Thyroid gland (tissue), 4 donors: ENCODE data around the gene SLC50A1. TPM values are rescaled to one million over a fixed set of nuclear protein-coding genes. Genes with fewer than 3 reads are reported as not detected.

ENCODE experiments used
- DNase-seq, 2 donors: peaks; one replicate each; pipeline ENCODE4 v3.0.0-alpha.2; 2019
- H3K27ac ChIP-seq, 3 donors: fragments of 200-600 bp; sonication (generic); 1 replicate in 2 of 3; 2 replicates in 1 of 3; pipeline ENCODE4 v1.5.1; 2016 to 2019; ENCODE audit warnings: mild to moderate bottlenecking in 1 of 3, moderate library complexity in 1 of 3
- H3K27me3 ChIP-seq: fragments of 200-600 bp; sonication (generic); one replicate; pipeline ENCODE4 v1.5.1; 2019
- H3K36me3 ChIP-seq, 2 donors: fragments of 200-600 bp; sonication (generic); one replicate each; pipeline ENCODE4 v1.5.1; 2016 to 2019
- H3K4me1 ChIP-seq, 2 donors: fragments of 200-600 bp; sonication (generic); one replicate each; pipeline ENCODE4 v1.5.1; 2017 to 2019
- H3K4me3 ChIP-seq, 3 donors: fragments of 200-600 bp; sonication (generic); replicated peaks in 1 of 3; 1 replicate in 2 of 3; 2 replicates in 1 of 3; pipeline ENCODE4 v1.5.1; 2016; ENCODE audit warnings: mild to moderate bottlenecking in 1 of 3
- H3K9me3 ChIP-seq: fragments of 200-600 bp; sonication (generic); one replicate; pipeline ENCODE4 v1.5.1; 2017
- POLR2A ChIP-seq, 2 donors: fragments of 450-650 bp; IDR thresholded peaks; one replicate each; pipeline ENCODE4 v1.6.1; 2017; ENCODE audit warnings: antibody characterized with exemption in 2 of 2, mild to moderate bottlenecking in 2 of 2, moderate library complexity in 1 of 2
- WGBS, 2 donors: methylation state at CpG; one replicate each; pipeline ENCODE4 v1.1.5; 2017; 5-methylcytosine and 5-hydroxymethylcytosine counted together
- intact Hi-C: fragments of 100-400 bp; cut with DNase I; formaldehyde crosslinking; loops from one replicate; pipeline ENCODE4 v1.15.1; 2023
- total RNA-seq, 4 donors: library from RNA; depleted of rRNA; stranded (reverse); fragments of >200 nt; gene quantifications; one replicate each; pipeline ENCODE4 v1.2.3, GENCODE V29; 2016
- TF ChIP-seq, protein P1 (sequence below), 6 experiments: fragments of 200-600 bp in 3 of 6; fragments of 450-650 bp in 3 of 6; sonication (generic) in 3 of 6; IDR thresholded peaks; one replicate each; pipeline ENCODE4 v1.5.1; 2016 to 2019; ENCODE audit warnings: antibody characterized with exemption in 6 of 6, mild to moderate bottlenecking in 2 of 6, inconsistent platforms in 1 of 6, moderate library complexity in 1 of 6

SLC50A1 gene
- total RNA-seq, 4 donors from 2014 or later, result 30.9 to 42.2 (median 32.7) TPM

DNA sequence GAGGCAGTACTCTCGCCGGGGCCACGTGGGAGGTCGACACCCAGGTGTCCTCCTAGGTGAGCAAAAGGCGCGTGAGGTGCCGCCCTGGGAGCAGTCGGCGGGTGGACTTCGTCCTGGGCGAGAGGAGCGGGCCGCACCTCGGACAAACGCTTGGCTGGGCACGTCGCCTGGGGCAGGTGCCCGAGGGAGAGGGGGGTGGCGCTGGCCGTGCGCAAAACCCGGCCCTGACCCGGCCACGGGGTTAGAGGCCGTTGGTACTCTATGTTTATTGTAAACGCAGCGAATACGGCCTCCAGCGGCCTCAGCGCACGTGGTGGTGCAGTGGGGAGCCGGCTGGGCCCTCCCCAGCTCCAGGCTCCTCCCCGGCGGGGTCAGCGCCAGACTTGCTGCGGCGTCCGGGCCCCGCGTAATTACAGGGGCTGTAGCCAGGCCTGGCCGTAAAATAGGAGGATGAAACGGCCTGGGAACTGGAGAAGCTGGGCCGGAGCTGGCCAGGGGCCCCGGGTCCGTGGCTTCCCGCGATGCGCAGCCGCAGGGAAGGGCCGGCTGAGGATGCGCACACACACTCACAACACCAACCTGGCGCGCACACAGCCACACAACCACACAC lies 9.6 kb upstream of the SLC50A1 start:
- Histone ChIP-seq H3K4me3 (peak overlapping the region in 1 of 3 donors; percentile 82), H3K4me1 (peaks cover 30 to 41% of the 10 kb centered on the region in 2 donors), H3K27ac (peak overlapping the region; percentile 62 to 98 (median 96)), H3K36me3 (no peaks in the 10 kb centered on the region), H3K27me3 (no peaks in the 10 kb centered on the region), H3K9me3 (no peaks in the 10 kb centered on the region)
- intact Hi-C loops, result loop anchor here (5.0 kb wide), 1 partner anchor 34 kb away; no protein-coding TSS in a partner anchor
- 33 to 34% methylated on average over 11 to 23 of the region's 53 CpGs for WGBS, 2 donors
- DNase-seq, result peak; percentile 73 to 77
- no peak for TF ChIP-seq POLR2A (IDR thresholded peaks at IDR 0.05)
- TF ChIP-seq, protein P1, sequence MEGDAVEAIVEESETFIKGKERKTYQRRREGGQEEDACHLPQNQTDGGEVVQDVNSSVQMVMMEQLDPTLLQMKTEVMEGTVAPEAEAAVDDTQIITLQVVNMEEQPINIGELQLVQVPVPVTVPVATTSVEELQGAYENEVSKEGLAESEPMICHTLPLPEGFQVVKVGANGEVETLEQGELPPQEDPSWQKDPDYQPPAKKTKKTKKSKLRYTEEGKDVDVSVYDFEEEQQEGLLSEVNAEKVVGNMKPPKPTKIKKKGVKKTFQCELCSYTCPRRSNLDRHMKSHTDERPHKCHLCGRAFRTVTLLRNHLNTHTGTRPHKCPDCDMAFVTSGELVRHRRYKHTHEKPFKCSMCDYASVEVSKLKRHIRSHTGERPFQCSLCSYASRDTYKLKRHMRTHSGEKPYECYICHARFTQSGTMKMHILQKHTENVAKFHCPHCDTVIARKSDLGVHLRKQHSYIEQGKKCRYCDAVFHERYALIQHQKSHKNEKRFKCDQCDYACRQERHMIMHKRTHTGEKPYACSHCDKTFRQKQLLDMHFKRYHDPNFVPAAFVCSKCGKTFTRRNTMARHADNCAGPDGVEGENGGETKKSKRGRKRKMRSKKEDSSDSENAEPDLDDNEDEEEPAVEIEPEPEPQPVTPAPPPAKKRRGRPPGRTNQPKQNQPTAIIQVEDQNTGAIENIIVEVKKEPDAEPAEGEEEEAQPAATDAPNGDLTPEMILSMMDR (IDR thresholded peaks at IDR 0.05), result no peak

DNA sequence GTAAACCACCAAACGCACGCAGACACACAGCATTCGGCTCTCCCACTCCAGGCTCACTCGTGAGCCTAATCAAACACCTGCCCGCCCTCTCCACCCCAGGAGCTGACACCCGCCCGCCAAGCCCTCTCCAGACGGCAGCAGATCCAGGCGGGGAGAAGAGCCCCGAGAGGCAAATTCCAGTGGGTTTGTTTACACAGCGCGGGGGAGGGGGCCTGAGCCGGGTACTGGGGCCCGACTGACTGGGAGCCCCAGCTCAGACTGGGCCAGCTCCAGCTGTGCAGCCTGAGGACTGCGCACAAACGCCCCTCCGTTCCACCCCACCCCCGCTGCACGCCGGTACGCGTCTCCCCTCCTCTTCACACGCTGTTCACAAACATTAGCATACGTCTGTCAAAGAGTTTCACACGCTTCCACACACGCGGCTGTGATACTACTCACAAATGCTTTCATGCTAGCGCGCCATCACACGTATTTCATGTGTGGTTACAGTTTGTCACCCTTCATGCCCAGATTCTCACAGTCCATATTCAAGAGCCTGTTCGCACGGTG lies 9.0 kb upstream of the SLC50A1 start:
- intact Hi-C loops, result loop anchor here (5.0 kb wide), 1 partner anchor 34 kb away; no protein-coding TSS in a partner anchor
- DNase-seq, result peak; percentile 90 to 92
- H3K4me3 ChIP-seq, result peak overlapping the region in 1 of 3 donors; percentile 82
- no peaks in the 10 kb centered on the region for H3K27me3 ChIP-seq
- H3K9me3 ChIP-seq, result no peaks in the 10 kb centered on the region
- H3K4me1 ChIP-seq, result peaks cover 36 to 47% of the 10 kb centered on the region in 2 donors
- 0 to 2% methylated on average over 13 to 22 of the region's 32 CpGs for WGBS, 2 donors
- H3K27ac ChIP-seq, result peak overlapping the region; percentile 62 to 98 (median 96)
- TF ChIP-seq, protein P1 (IDR thresholded peaks at IDR 0.05), result peak in 1 of 6 experiments; percentile 13
- TF ChIP-seq POLR2A (IDR thresholded peaks at IDR 0.05), result no peak
- H3K36me3 ChIP-seq, result peaks cover 3 to 4% of the 10 kb centered on the region in 2 donors

DNA sequence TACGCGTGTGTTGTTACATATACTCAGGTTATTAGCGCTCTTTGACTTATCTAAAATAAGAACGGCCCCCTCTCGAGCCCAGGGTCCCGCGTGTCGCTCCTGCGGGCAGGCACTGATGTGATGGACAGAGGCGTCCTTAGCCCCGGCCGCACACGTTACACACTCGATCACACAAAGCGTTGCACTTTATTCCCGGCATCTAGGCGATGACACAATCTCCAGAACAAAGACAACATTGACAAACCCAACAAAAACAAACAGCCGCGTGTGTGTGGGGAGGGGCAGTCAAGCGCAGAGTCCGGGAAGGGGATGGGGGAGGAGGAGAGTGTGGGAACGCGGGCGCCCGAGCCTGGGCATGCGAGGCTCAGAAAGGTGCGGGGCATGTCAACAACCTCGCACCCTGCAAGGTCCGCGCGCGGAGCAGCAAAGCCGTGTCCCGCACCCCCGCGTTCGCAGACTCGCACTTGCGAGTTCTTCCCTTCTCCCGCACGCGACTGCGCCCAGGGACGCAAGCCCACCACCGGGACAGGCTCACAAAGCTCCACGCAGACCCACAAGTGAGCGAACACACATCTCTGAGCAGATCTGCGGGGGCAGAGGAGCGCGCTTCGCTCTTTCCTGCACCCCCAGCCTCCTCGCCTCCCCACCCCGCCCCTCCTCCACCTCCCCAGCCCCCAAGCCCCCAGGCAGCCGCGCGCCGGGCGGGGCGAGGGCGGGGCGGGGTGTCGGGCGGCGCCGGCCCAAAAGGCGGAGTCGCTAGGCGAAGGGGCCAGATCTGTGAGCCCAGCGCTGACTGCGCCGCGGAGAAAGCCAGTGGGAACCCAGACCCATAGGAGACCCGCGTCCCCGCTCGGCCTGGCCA lies 8.3 kb upstream of the SLC50A1 start, which contains the start of gene EFNA1:
EFNA1 (plus strand) TSS at position 772 of the 862 bp plus-strand sequence. CDS start 102 bp downstream, outside the sequence.
- WGBS, 2 donors, result 0% methylated on average over 38 to 47 of the region's 76 CpGs
- TF ChIP-seq, protein P1 (IDR thresholded peaks at IDR 0.05), result no peak
- TF ChIP-seq POLR2A (IDR thresholded peaks at IDR 0.05), result peak; percentile 80 to 96
- intact Hi-C loops, result loop anchor here (5.0 kb wide), 1 partner anchor 35 kb away; no protein-coding TSS in a partner anchor
- H3K27ac ChIP-seq, result peak within 1 kb of the TSS; percentile 96 to 98 (median 98)
- H3K27me3 ChIP-seq, result no peaks in the 10 kb centered on the region
- H3K4me1 ChIP-seq, result peaks cover 43 to 54% of the 10 kb centered on the region in 2 donors
- peaks cover 10 to 11% of the 10 kb centered on the region in 2 donors for H3K36me3 ChIP-seq
- no peaks in the 10 kb centered on the region for H3K9me3 ChIP-seq
- DNase-seq, result peak; percentile 89 to 92
- H3K4me3 ChIP-seq, result peak within 1 kb of the TSS; percentile 67 to 94 (median 82)

DNA sequence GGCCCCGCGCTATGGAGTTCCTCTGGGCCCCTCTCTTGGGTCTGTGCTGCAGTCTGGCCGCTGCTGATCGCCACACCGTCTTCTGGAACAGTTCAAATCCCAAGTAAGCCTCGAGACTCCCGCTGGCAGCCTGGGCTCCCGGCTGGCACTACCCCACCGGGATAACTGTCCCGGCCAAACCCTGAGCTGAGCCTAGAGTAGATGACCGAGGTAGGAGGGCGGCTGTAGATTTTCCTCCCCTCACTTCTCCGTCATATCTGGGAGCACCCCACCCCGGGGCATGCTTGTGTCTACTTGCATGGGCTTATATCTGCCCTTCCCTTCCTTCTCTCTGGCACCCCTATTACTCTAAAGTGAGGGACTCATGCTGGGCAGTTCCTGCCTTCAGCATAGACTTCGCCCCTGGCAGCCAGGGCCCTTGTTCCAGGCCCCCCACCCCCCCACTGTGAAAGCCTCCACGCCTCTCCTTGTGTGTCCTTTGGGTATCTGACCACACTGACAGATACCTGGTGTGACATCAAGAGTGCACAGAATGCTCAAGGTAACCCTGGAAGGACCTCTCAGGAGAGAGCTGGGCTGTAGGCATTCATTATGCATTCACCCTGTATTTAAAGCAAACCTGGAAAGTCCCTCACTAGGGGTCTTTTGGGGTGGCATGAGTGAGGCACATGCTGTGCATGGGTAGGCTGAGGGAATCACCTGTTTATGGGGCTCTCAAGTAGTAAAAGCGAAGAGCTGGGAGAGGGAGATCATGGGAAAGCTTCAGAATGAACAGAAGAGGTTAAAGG lies 7.5 kb upstream of the SLC50A1 start:
- peaks cover 51 to 57% of the 10 kb centered on the region in 2 donors for H3K4me1 ChIP-seq
- H3K9me3 ChIP-seq, result no peaks in the 10 kb centered on the region
- intact Hi-C loops, result loop anchor here (5.0 kb wide), 1 partner anchor 36 kb away; no protein-coding TSS in a partner anchor
- peak overlapping the region; percentile 67 to 94 (median 82) for H3K4me3 ChIP-seq
- H3K36me3 ChIP-seq, result peaks cover 18 to 19% of the 10 kb centered on the region in 2 donors
- no peak for DNase-seq
- H3K27me3 ChIP-seq, result no peaks in the 10 kb centered on the region
- TF ChIP-seq, protein P1 (IDR thresholded peaks at IDR 0.05), result no peak
- TF ChIP-seq POLR2A (IDR thresholded peaks at IDR 0.05), result no peak
- 5 to 11% methylated on average over 12 to 15 of the region's 17 CpGs for WGBS, 2 donors
- peak overlapping the region; percentile 96 to 98 (median 98) for H3K27ac ChIP-seq
